CD1c-positive myeloid dendritic cell (primary cell): Measurements from ENCODE around the gene FAM20C.
"Not testable (repeated sequence)": the region's sequence is repeated elsewhere in the genome, so short reads cannot be mapped to it uniquely, and the experiment has no call there.

Source experiments
- DNase-seq: peaks from one replicate; pipeline ENCODE4 v3.0.0-alpha.2; 2016; ENCODE audit errors: extremely low spot score

Gene FAM20C

DNA sequence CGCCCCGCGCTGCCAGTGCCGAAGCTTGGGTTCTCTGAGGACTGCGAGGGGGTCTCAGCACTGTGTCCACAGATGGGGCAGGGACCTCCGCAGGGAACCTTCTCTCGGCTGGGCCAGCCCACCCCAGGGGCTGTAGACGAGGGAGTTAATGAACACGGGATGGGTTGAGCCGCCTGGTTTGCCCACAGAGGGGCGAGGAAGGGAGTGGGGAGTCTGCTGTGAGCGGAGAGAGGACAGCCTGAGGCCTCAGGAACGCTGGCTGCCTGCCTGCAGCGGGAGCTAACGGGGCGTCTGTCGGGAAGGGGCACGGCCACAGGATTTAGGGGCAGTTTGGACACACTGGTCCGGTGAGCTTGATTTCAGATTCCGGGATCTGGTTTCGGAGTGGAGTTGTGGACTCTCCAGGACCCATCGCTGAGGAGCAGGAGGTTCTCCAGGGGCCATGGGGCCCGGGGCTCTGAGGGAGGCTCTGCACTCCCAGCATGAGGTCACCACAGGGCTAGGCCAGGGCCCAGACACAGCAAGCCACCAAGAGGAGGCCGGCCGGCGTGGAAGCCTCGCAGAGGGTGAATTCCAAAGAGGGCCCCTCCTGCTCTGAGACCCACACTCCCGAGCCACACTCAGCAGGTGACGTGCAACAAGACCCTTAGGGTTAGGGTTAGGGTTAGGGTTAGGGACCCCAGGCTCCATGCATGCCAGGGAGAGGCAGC is 19.0 kb upstream of the FAM20C start:
- no peak for DNase-seq

GRCh38 chr7:174716-175115 is 17.7 kb upstream of the FAM20C start:
- no peak for DNase-seq

- DNase-seq: no peak
These were observed 16.4 kb upstream of the FAM20C start for GRCh38 chr7:175955-176354.

DNA sequence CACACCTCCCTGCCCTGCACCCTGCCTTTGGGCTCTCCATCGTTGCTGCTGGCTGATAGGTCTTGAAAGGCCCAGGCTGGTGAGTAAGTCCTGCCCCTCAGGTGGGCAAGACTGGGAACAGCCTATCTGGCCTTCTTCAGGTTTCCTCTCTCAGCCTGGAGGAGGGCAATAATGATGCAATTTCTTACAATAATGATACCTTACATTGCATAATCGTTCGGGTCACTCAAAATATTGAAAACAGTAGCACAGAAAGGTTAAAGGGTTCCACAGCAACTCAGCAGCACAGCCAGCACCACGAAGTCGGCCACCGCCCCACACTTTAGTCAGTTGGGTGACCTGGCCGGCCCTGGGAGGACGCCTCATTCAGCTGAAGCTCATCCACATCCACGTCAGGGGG is 16.0 kb upstream of the FAM20C start:
- DNase-seq: no peak

GRCh38 chr7:176786-177459 is 15.4 kb upstream of the FAM20C start:
- no peak for DNase-seq

GRCh38 chr7:178444-178843 is 13.9 kb upstream of the FAM20C start:
- no peak for DNase-seq

- no peak for DNase-seq
These were observed 13.1 kb upstream of the FAM20C start for GRCh38 chr7:179209-179681.

- no peak for DNase-seq
These were observed 12.2 kb upstream of the FAM20C start for GRCh38 chr7:179948-180694.

- DNase-seq: no peak
These were observed 10.6 kb upstream of the FAM20C start for GRCh38 chr7:181738-182137.

- DNase-seq: not testable (repeated sequence)
These were observed 9.9 kb upstream of the FAM20C start for GRCh38 chr7:182502-182901.

DNA sequence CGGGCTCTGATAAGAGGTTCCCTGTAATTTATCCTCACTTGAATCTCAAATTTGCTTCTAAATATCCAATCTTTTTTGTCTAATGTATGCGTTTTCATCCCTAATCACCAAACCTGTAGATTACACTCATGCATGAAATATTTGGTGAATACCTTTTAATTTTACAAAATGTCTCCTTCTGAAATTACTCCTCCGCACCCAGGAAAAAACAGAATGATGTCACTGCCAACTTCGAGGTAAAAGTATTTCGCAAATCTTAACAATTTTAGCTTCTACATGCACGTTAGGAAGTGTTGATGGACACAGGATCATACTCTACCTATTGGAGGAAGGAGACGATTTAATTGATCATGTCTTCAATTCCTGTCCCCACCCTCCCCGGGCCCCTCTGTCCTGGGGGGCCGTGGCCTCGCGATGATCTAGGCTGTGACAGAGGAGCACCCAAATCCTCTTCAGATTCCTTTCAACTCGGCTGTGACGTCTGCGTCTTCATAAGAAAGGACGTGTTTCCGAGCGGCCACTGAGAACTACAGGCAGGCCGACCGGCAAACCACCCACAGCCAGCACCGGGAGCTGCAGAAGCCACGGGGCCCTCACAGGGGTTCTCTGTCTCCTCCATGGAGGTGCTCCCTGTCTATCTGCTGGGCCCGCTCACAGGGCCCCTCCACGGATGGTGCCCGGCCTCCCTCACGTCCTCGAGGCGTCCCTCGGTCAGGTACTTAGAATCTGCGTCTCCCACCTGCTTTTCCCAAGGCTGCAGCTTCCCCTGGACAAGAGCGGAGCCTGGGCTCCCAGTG is 8.7 kb upstream of the FAM20C start:
- no peak for DNase-seq

DNA sequence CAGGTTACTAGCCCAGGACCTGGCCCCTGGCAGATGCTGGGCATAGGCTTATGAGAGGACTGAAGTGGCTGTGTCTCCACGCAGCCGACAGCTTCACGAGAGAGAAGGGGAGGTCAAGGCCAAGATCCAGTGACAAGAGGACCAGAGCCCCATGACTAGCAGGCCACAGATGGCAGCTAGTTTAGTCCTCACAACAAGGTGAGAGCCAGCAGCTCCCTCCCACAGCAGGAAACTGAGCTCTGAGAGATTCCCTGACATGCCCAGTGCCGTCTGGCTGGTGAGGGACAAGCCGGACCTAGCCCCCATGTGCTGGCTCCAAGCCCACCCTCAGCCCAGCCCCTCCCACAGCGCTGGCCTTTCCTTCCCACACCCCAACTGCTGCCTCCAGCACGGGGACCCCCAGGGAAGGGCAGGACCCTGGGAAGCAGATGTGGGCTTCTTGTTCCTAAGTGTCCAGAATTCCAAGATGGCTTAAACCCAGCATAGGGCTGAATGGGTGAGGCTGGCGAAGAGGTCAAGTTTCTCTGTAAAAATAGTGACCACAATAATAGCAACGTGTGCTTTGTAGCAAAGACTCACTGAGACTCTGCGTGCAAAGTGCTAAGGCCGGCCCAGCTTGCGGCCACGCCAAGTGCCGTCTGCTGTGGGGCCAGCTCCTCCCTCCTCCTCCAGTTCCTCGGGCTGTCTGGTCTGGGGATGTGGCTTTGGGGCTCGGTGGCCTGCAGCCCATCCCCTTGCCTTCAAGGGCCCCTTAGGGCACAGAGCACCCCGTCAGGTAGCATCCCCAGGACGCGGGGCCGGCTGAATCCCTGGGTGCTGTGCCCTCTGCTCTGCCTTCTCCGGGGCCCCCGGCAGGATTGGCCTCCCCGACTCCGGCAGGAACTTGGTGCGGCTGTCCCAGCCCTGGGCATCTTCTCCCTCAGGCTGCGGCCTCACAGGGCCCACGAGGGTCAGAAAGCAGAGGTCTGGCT is 7.8 kb upstream of the FAM20C start:
- no peak for DNase-seq

- DNase-seq: no peak
These were observed 5.8 kb upstream of the FAM20C start for GRCh38 chr7:186516-187113.

DNA sequence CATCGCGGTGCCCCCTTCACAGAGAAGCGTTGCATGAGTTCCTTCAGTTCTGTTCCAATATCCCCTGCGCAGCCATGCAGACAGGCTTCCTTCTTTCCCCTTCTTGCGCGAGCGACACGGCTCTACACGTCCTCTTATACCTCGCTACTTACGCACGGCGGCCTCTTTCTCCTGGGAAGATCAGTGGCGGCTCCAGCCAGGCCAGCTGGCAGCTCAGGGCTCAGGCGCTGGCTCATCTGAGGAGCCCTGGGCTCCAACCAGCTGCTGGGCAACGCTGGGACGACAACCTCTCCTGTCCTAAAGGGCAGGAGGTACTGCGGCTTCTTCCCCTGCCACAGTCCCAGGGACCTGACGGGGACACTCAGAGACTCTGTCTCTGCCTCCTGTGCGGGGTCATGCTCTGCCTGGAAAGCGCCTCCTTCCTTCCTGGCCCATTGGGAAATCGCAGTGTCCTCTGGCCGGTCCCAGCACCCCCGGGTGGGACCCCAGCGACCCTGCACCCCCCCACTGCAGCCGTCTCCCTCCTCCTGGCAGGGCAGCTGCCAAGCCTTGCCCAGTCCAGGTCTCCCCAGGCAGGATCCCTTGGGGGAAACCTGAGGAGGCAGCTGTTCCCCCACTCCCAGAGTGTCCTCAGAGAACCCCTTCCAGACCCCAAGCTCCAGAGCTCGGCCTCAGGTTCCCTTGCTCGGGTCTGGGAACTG is 5.0 kb upstream of the FAM20C start:
- DNase-seq: peak; percentile 51

- DNase-seq: no peak
These were observed 4.2 kb upstream of the FAM20C start for GRCh38 chr7:188174-188573.

DNA sequence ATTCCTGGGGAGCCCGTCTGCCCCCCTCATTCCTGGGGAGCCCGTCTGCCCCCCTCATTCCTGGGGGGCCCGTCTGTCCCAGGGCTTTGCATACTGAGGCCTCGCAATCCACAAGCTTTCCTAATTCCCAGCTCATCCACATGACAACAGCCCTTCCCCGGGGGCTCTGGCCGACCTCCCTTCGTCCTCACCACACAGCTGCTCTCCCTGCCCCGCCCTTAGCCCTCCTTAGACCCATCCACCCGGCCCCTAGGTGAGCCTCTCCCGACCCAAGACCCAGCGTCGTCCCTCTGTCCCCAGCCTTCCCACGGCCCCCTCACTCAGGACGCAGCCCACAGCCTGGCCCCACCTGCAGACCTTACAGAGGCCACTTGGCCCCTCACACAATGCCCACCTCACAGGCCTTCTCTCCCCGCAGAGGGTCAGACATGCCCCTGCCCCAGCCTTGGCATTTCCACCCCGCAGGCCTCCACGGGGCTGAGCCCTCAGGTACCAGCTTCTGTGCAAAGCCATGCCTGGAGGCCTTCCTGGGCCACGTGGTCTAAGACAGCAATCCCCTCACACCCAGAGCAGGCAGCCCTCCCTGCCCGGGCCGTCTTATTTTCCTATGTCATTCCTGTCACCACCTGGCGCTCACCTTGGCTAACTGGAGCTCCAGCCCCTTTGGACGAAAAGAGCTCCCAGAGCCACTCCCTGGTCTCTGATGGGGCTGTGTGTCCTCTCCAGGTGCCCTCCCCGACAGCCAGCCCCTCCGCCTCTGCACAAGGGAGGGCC is 3.5 kb upstream of the FAM20C start:
- DNase-seq: no peak

- no peak for DNase-seq
These were observed 2.7 kb upstream of the FAM20C start for GRCh38 chr7:189719-190118.

GRCh38 chr7:190196-190595 is 2.2 kb upstream of the FAM20C start:
- no peak for DNase-seq
